ENCODE data around the gene VSX1. TPM values are rescaled to one million over a fixed set of nuclear protein-coding genes. Genes with fewer than 3 reads are reported as not detected.

Gene VSX1
- total RNA-seq, 1 donor from 2014 or later, result not detected

- Mint-ChIP-seq H3K27ac (ENCODE audit: unreplicated experiment) (no peak overlapping the region), H3K9me3 (ENCODE audit: unreplicated experiment) (peaks cover 8% of the 10 kb centered on the region), H3K27me3 (ENCODE audit: unreplicated experiment) (peaks cover 25% of the 10 kb centered on the region), H3K4me1 (ENCODE audit: low read depth, unreplicated experiment) (no peaks in the 10 kb centered on the region), H3K36me3 (ENCODE audit: unreplicated experiment) (peaks cover 12% of the 10 kb centered on the region), H3K4me3 (ENCODE audit: unreplicated experiment) (no peak overlapping the region)
- no peak for TF ChIP-seq CTCF (IDR thresholded peaks at IDR 0.05; ENCODE audit: partially characterized antibody, unreplicated experiment)
- DNase-seq, result no peak
Measured at GRCh38 chr20:25059866-25060465, 22.0 kb downstream of the VSX1 start.

- peaks cover 28% of the 10 kb centered on the region for H3K27me3 Mint-ChIP-seq (ENCODE audit: unreplicated experiment)
- H3K4me3 Mint-ChIP-seq (ENCODE audit: unreplicated experiment), result peak overlapping the region; percentile 40
- peaks cover 11% of the 10 kb centered on the region for H3K9me3 Mint-ChIP-seq (ENCODE audit: unreplicated experiment)
- no peak for TF ChIP-seq CTCF (IDR thresholded peaks at IDR 0.05; ENCODE audit: partially characterized antibody, unreplicated experiment)
- no peaks in the 10 kb centered on the region for H3K4me1 Mint-ChIP-seq (ENCODE audit: low read depth, unreplicated experiment)
- H3K27ac Mint-ChIP-seq (ENCODE audit: unreplicated experiment), result no peak overlapping the region
- H3K36me3 Mint-ChIP-seq (ENCODE audit: unreplicated experiment), result peaks cover 12% of the 10 kb centered on the region
- no peak for DNase-seq
Measured at GRCh38 chr20:25058847-25059810, 22.8 kb downstream of the VSX1 start.

GRCh38 chr20:25058051-25058846, 23.7 kb downstream of the VSX1 start, which contains the start of gene ACSS1:
Gene ACSS1 (minus strand): TSS chr20:25058139. CDS start chr20:25058102, 37 bp downstream.
- H3K4me3 Mint-ChIP-seq (ENCODE audit: unreplicated experiment), result peak within 1 kb of the TSS; percentile 64
- no peaks in the 10 kb centered on the region for H3K4me1 Mint-ChIP-seq (ENCODE audit: low read depth, unreplicated experiment)
- H3K27ac Mint-ChIP-seq (ENCODE audit: unreplicated experiment), result no peak within 1 kb of the TSS
- no peak for DNase-seq
- peaks cover 25% of the 10 kb centered on the region for H3K27me3 Mint-ChIP-seq (ENCODE audit: unreplicated experiment)
- no peak for TF ChIP-seq CTCF (IDR thresholded peaks at IDR 0.05; ENCODE audit: partially characterized antibody, unreplicated experiment)
- H3K9me3 Mint-ChIP-seq (ENCODE audit: unreplicated experiment), result peaks cover 9% of the 10 kb centered on the region
- H3K36me3 Mint-ChIP-seq (ENCODE audit: unreplicated experiment), result peaks cover 10% of the 10 kb centered on the region

- DNase-seq, result peak; percentile 52
- H3K9me3 Mint-ChIP-seq (ENCODE audit: unreplicated experiment), result peaks cover 9% of the 10 kb centered on the region
- H3K4me3 Mint-ChIP-seq (ENCODE audit: unreplicated experiment), result peak overlapping the region; percentile 64
- peaks cover 2% of the 10 kb centered on the region for H3K36me3 Mint-ChIP-seq (ENCODE audit: unreplicated experiment)
- H3K4me1 Mint-ChIP-seq (ENCODE audit: low read depth, unreplicated experiment), result no peaks in the 10 kb centered on the region
- no peak overlapping the region for H3K27ac Mint-ChIP-seq (ENCODE audit: unreplicated experiment)
- peaks cover 20% of the 10 kb centered on the region for H3K27me3 Mint-ChIP-seq (ENCODE audit: unreplicated experiment)
- no peak for TF ChIP-seq CTCF (IDR thresholded peaks at IDR 0.05; ENCODE audit: partially characterized antibody, unreplicated experiment)
Measured at GRCh38 chr20:25057234-25058050, 24.5 kb downstream of the VSX1 start.

Measured in glutamatergic neuron (in vitro differentiated cells).